Renal pelvis (tissue), 4 donors: ENCODE results near the gene APOL6. TPM values are rescaled to one million over a fixed set of nuclear protein-coding genes. Genes with fewer than 3 reads are reported as not detected.
A peak's percentile ranks its signal among the peaks of the same experiment; 100 is the strongest.
"Not testable (repeated sequence)": the region's sequence is repeated elsewhere in the genome, so short reads cannot be mapped to it uniquely, and the experiment has no call there.

ENCODE experiments used
- DNase-seq: peaks from one replicate; pipeline ENCODE4 v3.0.0-alpha.2; 2013
- polyA plus RNA-seq, 3 donors: library from polyadenylated mRNA; unstranded; fragments of 120-200 nt; gene quantifications; one replicate each; pipeline ENCODE4 v1.2.1, GENCODE V29; 2013; ENCODE audit not compliant: insufficient read length in 3 of 3

The APOL6 gene
- polyA plus RNA-seq, 3 donors: 2.7 to 4.0 (median 3.5) TPM

GRCh38 chr22:35666699-35667098 is 18.5 kb downstream of the APOL6 start:
- not testable (repeated sequence) for DNase-seq

DNA sequence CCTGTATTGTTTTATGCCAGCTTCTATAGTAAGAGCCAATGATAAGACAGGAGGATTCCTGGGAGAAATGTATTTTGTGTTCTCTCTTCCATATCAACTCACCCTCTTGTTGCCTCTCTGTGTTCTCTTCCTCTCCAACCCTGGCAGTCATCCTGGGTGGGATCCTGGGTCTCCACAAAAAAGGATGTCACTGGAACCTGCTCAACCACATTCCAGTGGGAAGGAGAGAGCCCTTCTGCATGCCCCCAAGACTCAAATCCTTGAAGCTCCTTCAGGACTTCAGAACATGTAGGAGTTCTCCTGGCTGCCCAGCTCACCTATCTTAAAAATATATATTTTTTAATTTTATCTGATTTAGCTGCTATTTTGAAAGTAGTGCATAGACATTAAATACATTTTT is 26.1 kb downstream of the APOL6 start:
- DNase-seq: no peak

GRCh38 chr22:35676065-35676464 is 27.8 kb downstream of the APOL6 start:
- DNase-seq: not testable (repeated sequence)

DNA sequence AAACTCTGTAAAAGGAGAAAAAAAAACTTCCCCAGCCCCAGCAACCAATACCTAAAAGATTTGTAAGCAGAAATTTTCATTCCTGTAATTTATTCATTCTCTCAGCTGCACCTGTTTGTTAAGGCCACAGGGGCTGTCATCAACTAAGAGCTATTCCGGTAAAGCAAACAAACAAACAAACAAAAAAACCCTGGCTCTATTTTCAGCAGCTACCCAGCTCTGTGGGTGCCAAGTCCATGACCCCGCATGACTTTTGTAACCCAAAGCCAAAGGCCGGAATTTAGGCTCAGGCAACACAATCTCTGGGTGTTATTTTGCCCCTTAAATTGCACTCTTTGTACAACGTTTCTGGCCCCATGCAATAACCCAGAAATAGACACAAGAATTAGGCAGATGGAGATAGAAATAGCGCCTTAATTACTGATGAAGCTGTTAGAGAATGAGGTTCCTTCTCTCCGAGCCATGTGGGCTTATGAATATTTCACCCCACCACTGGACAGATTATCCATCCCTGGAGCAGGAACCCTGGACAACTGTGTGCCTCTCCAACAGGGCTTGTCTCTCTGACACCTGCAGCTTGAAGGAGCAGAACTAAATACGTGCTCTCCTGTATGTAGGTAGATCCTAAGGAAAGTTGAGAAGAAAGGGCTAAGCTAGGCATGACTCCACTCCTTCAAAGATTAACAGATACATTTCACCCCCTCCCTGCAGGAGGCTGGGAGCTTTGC is 29.4 kb downstream of the APOL6 start:
- no peak for DNase-seq

DNA sequence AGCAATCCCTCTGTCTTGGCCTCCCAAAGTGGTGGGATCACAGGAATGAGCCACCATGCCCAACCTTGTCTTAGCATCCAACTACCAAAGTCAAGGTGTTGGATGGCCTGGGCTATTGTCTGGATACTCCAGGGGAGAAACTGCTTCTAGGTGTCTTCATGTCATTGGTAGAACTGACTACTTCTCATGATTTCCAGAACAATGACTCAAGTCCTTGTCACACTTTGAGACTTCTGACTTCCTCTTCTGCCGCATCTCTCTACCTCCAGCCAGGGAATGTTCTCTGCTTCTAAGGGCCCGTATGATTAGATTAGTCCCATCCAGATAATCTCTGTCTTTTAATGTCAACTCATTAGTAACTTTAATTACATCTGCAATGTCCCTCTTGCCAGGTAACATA is 30.6 kb downstream of the APOL6 start:
- no peak for DNase-seq

GRCh38 chr22:35679492-35679891 is 31.2 kb downstream of the APOL6 start:
- DNase-seq: not testable (repeated sequence)

- no peak for DNase-seq
These were observed 33.3 kb downstream of the APOL6 start for GRCh38 chr22:35681454-35682052.

- DNase-seq: no peak
These were observed 35.3 kb downstream of the APOL6 start for GRCh38 chr22:35683560-35683959.

GRCh38 chr22:35684270-35684700 is 36.0 kb downstream of the APOL6 start:
- DNase-seq: no peak

GRCh38 chr22:35684732-35685131 is 36.5 kb downstream of the APOL6 start:
- no peak for DNase-seq

DNA sequence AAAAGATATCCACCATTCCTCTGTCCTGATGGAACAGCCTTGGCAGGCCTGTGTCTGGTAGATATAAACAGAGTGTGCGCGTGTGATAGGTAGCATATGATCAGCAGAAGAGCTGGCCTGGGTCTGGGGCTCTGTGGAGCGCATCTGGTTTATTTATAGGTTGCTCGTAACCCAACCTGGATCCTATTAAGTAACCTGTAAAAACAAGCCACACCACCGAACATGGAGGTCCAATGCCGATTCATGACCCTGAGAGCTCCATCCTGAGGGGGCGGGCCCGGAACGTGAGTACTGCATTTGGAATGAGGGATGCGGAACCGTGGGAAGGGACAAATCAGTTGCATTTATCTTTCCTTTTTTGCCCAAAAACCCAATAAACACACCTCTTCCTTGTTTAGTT is 37.5 kb downstream of the APOL6 start:
- DNase-seq: peak; percentile 44

DNA sequence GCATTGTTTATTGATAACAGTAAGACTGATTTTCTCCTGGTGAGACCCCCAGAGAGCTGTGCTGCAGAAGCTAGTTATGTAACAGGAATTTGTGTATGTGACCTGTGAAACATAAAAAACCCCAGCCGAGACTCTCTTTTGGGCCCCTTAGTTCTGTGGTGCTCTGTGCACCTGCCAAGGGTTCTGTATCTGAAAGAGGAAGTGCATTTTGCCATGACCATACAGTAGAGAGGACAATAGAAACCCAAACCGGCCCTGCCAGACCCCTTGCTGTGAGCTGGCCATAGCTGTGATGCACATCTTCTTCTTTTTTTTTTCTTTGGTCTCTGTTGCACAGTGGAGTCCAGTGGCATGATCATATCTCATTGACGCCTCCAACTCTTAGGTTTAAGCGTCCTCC is 38.1 kb downstream of the APOL6 start:
- DNase-seq: no peak

GRCh38 chr22:35687461-35687860 is 39.2 kb downstream of the APOL6 start:
- DNase-seq: no peak

DNA sequence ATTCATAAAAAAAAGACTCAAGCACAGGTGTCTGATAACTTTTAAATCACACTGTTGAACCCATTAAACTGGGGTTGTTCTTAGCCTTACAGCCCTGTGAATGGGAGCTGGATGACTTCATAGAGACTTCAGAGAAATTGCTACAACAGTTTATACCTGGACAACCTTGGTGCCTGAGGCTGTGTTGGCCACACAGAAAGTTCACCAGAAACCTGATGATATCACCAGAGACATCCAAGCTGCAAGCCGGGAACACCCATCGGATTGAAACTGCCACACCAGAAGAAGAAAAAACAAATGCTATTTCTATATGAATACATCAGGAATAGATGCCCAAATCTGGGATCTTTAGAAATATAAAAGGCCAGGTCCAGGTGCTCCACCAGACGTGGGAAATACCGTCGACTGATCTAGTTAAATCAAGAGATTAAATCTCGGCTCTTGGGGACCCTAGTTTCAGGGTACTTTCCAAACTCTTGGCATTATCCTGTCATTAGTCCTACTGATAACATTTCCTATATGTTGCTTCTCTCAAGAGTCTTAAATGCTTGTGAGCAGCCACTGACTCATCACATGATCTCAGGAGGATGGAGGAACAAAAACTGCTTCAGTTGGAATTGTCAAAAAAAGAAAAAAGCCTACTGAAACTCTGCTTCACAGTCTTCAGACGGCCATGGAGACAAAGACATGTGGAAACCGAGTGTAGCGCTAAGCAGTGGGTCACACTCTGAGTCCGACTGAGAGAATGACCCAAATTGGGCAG is 40.8 kb downstream of the APOL6 start:
- DNase-seq: no peak

GRCh38 chr22:35690001-35690400 is 41.8 kb downstream of the APOL6 start:
- no peak for DNase-seq

- no peak for DNase-seq
These were observed 47.0 kb downstream of the APOL6 start for GRCh38 chr22:35695202-35695601.

- no peak for DNase-seq
These were observed 48.9 kb downstream of the APOL6 start for GRCh38 chr22:35697142-35697541.

DNA sequence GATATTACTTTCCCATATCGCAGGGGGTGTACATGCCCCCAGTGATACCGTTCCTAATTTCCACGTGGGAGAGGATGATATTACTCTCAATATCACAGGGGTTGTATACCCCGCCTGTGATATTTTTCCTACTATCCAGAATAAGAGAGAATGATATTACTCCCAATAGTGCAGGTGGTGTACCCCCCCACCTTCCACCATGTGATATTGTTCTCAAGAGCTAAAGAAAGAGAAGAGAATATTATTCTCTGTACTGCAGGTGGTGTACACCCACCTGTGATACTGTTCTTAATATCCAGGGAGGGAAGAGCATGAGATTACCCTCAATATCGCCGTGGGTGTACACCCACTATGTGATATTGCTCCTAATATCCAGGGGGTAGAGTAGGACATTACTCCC is 51.6 kb downstream of the APOL6 start:
- DNase-seq: not testable (repeated sequence)

DNA sequence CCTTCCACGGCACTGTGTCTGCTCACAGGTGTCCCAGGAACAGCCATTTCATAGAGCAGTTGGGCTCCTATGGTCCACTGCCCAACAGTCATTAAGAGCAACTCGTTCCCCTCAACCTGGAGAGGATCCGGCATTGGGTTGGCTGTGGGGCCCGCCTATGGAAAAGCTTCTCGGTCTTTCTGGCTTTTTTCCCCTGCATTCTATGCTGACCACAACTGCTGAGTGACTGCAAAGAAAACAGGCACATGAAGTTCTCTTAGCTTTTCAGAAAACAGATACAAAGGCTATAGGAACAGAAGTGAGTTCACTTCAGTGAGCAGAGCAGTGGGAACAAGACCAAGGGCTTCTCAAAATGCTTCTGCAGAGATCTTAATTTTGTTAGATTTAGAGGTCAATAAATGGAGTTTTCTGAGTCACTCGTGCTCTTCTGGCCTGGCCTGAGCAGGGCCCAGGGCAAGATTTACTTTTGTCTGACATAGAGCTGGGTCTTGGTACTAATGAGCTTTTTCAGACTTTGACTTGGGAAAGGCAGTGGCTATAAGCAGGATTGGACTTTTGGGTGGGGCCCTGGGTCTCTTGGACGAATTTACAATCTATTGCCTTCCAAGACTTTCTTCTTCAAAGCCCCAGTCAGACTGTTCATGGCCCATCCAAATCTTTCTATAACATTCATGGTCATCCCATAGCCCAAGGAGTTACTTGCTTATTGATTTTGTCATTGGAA is 55.8 kb downstream of the APOL6 start:
- no peak for DNase-seq

DNA sequence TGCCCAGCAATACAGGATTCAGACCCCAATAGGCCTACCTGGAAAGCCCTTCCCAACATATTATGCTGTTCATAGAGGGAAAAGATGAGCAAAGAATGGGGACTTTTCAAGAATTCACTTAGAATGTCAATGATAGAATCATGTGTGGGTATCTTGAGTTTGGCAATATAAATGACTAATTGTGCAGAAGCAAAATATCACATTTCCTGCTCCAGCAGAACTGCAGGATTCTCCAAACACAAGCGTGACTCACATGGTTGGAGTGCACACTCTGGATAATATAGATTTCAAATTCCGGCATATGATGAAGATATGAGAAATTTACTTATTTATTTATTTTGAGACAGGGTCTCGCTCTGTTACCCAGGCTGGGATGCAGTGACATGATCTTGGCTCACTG is 56.9 kb downstream of the APOL6 start:
- no peak for DNase-seq

- DNase-seq: no peak
These were observed 60.2 kb downstream of the APOL6 start for GRCh38 chr22:35708453-35708852.

DNA sequence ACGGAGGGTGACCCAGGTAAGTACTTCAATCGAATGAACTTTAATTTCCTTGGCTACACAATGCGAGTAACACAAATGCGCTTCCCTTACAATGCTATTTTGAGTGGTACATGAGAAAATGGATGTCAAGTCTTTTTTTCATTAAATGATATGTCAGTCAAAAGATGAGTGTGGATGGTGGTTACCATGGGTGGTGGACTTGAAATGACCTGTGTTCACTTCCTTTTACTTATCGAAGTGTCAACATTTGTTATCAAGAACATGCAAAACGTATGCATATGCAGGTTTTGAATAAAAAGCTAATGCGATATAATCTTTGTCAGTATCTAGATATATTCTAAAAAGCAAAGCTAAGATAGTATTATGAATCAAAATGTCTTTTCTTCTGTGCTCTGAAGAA is 60.7 kb downstream of the APOL6 start:
- DNase-seq: no peak
